GM19463 (cell line): ENCODE results near the gene SSH2.
"Not testable (repeated sequence)": the region's sequence is repeated elsewhere in the genome, so short reads cannot be mapped to it uniquely, and the experiment has no call there.

Source experiments
- ATAC-seq: cut with Tn5 transposase; IDR thresholded peaks from one replicate; pipeline ENCODE4 v1.9.1; 2021; ENCODE audit warnings: mild to moderate bottlenecking, moderate library complexity; ENCODE audit not compliant: unreplicated experiment

Gene SSH2

GRCh38 chr17:29682054-29682453 is 248.0 kb downstream of the SSH2 start:
- ATAC-seq: no peak

DNA sequence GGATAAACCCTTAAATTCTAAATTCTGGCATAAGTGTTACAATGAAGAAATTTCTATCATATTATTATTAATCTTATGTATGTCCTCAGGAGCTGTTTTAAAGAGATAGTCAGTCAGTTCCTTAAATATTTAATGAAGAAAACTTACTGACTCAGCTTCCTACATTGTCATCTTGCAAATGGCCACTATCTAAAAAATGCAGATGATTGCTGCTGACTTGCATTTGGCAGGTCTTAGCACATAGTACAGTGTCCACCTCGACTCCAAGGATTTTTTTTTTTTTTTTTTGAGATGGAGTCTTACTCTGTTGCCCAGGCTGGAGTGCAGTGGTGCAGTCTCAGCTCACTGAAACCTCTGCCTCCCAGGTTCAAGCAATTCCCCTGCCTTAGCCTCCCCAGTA is 252.2 kb downstream of the SSH2 start:
- ATAC-seq: no peak

GRCh38 chr17:29677221-29677791 is 252.7 kb downstream of the SSH2 start:
- ATAC-seq: no peak

DNA sequence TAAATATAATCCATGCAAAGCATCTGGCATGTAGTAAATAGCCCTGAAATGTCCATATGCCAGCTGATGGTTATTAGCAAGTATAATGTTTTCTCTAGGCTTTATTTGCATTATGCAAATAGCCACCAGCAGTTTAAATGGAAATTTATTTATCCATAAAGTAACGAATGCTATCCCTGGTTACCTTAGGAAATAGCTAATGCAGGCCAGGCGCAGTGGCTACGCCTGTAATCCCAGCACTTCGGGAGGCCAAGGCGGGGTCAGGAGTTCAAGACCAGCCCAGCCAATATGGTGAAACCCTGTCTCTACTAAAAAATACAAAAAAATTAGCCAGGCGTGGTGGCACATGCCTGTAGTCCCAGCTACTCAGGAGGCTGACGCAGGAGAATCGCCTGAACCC is 254.1 kb downstream of the SSH2 start:
- ATAC-seq: not testable (repeated sequence)

GRCh38 chr17:29674281-29674680 is 255.7 kb downstream of the SSH2 start:
- ATAC-seq: no peak

- no peak for ATAC-seq
These were observed 258.4 kb downstream of the SSH2 start for GRCh38 chr17:29671661-29672060.

GRCh38 chr17:29669266-29669665 is 260.8 kb downstream of the SSH2 start:
- no peak for ATAC-seq

DNA sequence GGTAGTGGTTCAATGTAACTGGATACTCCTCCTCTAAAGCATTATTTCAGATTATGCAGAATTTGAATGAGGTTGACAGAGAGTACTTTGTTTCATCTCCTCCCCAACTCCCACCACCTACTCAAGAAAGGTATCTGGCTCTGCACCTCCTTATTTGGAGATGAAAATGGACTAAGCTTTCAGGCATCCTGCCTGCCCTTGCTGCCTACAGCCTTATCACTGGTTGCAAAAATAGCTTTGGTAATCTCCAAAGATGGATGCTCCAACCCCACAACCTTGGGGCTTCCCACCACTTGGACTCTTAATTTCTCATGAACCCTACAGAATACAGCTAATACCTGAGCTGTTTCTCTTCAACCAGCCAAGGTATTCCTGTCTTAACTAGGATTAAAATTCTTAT is 262.1 kb downstream of the SSH2 start:
- no peak for ATAC-seq

DNA sequence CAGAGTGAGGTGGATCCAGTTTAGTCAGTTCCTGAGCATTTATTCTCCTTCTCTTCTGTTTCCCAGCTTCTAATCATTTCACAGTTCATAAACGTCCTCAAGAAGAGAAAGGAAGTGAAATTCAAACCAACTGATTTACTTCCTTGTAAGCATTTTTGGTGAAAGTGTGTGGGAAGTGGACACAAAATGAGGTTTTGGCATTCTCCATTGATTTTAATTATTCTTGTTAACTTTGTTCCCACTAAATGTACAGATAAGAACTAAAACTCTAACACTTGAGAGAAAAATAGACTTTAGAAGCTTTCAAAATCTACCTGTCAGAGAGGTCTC is 264.6 kb downstream of the SSH2 start:
- ATAC-seq: no peak

GRCh38 chr17:29664743-29665480 is 265.1 kb downstream of the SSH2 start:
- ATAC-seq: no peak

- ATAC-seq: no peak
These were observed 266.9 kb downstream of the SSH2 start for GRCh38 chr17:29663155-29663554.

DNA sequence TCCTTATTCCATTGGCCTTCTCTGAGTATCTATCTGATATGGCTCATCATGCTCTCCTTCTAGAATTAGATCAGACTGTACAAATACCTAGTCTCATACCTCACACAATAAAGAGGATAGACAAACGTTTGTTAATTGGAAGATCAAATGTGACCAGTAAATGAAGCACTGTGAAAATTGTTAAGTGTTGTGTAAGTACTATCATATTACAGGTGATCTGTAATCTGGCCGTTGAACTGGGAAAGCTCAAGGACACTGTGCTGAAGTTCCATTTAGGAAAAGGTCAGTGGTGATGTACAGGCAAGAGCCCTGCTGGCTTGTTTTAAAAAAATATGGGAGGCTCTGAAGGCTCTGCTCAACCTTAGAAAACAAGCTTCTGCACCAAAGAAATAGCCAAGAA is 268.8 kb downstream of the SSH2 start:
- no peak for ATAC-seq

DNA sequence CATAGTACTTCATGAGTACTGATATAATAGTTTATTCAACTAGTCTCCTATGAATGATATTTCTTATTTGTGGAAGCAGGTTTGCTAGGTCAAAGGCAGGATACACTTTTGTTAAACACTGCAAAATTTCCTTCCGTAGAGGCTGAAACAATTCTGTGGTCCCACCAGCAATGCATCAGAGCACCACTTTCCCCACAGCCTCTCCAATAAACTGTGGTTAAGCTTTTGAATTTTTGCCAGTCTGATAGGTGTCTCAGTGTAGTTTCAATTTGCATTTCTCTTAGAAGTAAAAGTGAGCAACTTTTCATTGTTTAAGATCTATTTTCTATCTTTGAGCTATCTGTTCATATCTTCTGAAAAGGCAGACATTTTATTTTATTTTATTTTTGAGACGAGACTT is 270.9 kb downstream of the SSH2 start:
- ATAC-seq: no peak

GRCh38 chr17:29655323-29655722 is 274.7 kb downstream of the SSH2 start:
- no peak for ATAC-seq

DNA sequence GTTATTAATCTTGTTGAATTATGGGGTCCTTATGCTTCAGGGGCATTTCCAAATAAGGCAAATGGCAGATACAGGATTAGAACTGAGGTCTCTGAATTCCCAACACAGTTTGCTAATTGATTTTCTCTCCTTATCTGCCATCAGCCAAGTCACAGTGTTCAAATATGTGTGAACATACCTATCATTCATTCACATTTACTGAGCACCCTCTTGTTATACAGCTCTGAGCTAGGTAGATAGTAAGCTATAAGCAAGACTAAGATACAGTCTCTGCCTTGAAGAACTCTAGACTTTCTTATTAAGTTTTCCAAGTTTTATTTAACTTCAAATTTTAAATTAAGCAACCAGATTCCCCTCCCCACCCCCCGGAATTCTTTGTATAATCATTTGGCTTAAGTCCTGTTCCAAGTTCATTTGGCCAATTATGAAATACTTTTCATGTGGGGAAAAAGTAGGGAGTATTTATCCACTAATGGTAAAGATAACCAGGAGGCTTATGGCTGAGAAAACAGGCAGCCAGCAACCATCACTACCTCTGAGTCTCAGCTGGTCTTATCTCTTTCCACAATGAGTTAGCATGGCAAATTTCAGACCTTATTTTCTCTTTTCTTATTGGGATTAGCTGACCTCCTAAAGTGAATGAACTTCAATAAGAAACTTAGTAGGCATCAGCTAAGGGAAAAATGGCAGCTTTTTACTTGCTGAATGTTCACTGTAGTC is 275.9 kb downstream of the SSH2 start:
- no peak for ATAC-seq

GRCh38 chr17:29652976-29653375 is 277.1 kb downstream of the SSH2 start:
- ATAC-seq: no peak

- ATAC-seq: not testable (repeated sequence)
These were observed 278.1 kb downstream of the SSH2 start for GRCh38 chr17:29651913-29652312.

DNA sequence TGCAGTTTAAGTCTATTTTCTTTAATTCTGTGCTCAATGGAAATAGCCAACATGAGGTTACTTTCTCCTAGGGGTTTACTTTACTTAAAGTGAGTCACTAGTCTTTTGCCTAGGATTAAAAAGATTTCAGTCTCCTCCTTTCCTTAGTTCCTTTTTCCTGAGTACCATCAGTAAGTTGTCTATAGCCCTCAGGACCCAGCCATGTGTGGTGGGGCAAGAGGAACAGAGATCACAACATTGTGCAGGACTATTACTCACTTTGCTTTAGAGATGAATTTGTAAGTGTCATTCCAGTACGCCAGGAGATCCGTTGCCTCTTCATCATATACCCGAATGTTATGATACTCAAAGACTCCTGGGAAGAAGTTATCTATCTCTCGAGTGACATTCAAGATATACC is 279.6 kb downstream of the SSH2 start:
- no peak for ATAC-seq

- ATAC-seq: no peak
These were observed 280.7 kb downstream of the SSH2 start for GRCh38 chr17:29649359-29649758.

DNA sequence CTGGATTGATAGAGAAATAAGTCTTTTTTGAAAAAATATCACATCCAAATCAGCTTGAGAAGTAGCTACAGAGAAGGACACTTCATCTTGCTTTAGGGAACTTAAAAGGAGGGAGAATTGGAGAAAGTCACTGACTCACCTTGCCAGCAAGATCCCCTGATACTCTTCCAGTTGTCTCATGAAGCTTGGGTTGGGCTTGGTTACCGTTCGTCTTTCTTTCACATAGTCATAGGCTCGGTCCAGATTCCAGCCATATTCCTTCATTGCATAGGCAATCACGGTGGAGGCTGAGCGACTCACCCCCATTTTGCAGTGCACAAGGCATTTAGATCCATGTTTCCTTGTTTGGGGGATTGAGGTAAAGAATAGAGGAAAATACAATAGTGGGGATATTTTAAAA is 282.0 kb downstream of the SSH2 start:
- ATAC-seq: no peak

DNA sequence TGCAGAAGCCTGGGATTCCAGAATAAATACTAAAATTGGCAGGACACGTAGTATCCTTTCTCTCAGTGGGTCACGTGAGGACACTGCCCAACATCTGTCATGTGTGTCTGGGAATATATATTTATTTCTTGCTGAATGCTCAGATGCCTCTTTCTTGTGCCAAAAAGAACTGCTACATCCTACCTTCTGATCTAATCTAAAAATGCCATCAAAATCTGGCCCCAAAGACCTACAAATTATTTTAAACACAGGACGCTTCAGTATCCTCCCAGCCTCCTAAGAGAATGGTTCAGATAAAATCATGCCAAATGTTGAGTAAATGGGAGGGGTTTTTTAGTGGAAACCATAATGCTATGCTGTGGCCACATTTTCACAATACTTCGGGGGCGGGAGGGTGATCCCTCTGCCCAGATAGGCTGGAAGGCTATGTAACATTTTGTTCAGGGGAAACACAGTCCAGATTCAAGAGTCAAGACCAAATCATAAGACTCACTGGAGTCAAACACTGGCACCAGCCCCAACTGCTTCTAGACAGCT is 284.4 kb downstream of the SSH2 start:
- no peak for ATAC-seq

DNA sequence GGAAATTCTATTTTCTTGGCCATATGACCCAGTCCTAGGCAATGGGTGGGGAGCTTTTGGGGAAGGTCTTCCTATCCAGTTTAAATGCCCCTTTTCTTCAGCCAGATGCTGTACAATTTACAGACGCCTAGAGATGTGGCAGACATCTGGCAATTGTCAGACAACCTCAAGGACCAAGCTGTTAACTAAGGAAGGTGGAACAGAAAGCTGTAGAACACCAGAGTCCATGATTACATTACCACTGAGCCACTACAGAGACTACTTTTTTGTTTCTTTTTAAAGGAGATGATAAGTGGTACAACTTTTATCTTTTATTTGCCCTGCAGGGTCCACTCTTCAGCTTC is 286.2 kb downstream of the SSH2 start:
- ATAC-seq: no peak
